Karpas-422 (cell line): ENCODE measurements around the gene MAJIN. TPM values are rescaled to one million over a fixed set of nuclear protein-coding genes. Genes with fewer than 3 reads are reported as not detected.
"Not testable (repeated sequence)": the region's sequence is repeated elsewhere in the genome, so short reads cannot be mapped to it uniquely, and the experiment has no call there.

Experiments
- DNase-seq: peaks from one replicate; pipeline ENCODE4 v3.0.0-alpha.2; 2015
- H2AFZ ChIP-seq: fragments of 200-600 bp; sonication (generic); 2 replicates; pipeline ENCODE4 v1.6.1; 2014; ENCODE audit warnings: antibody characterized with exemption, low read length, mixed read lengths
- H3K27ac ChIP-seq: fragments of 200-600 bp; sonication (generic); 2 replicates; pipeline ENCODE4 v1.5.1; 2014; ENCODE audit warnings: mild to moderate bottlenecking, low read length, moderate library complexity
- H3K27me3 ChIP-seq: fragments of 200-600 bp; sonication (generic); 2 replicates; pipeline ENCODE4 v1.6.1; 2014; ENCODE audit warnings: low read length, mixed read lengths
- H3K36me3 ChIP-seq: fragments of 200-600 bp; sonication (generic); 2 replicates; pipeline ENCODE4 v1.6.1; 2014; ENCODE audit warnings: low read length, mixed read lengths; ENCODE audit not compliant: insufficient read depth
- H3K4me1 ChIP-seq: fragments of 200-600 bp; sonication (generic); 2 replicates; pipeline ENCODE4 v1.6.1; 2014; ENCODE audit warnings: mild to moderate bottlenecking, low read length, mixed read lengths
- H3K4me2 ChIP-seq: fragments of 200-600 bp; sonication (generic); 2 replicates; pipeline ENCODE4 v1.6.1; 2014; ENCODE audit warnings: low read length, low read depth, mild to moderate bottlenecking; ENCODE audit not compliant: poor library complexity, severe bottlenecking
- H3K4me3 ChIP-seq: fragments of 200-600 bp; sonication (generic); 2 replicates; pipeline ENCODE4 v1.5.1; 2014; ENCODE audit warnings: mild to moderate bottlenecking, antibody characterized with exemption, low read length, mixed read lengths
- H3K79me2 ChIP-seq: fragments of 200-600 bp; sonication (generic); 2 replicates; pipeline ENCODE4 v1.6.1; 2014; ENCODE audit warnings: mild to moderate bottlenecking, low read length, mixed read lengths
- H3K9ac ChIP-seq: fragments of 200-600 bp; sonication (generic); 2 replicates; pipeline ENCODE4 v1.6.0; 2014; ENCODE audit warnings: low read length
- H3K9me2 ChIP-seq: fragments of 200-600 bp; sonication (generic), shearing (Covaris generic); replicated peaks from 2 replicates; pipeline ENCODE4 v1.6.0; 2014; ENCODE audit warnings: mild to moderate bottlenecking, low read length, moderate library complexity; ENCODE audit not compliant: insufficient read depth
- H3K9me3 ChIP-seq: fragments of 300-700, 200-600 bp; sonication (generic); 2 replicates; pipeline ENCODE4 v1.6.1; 2014; ENCODE audit warnings: low read length, mixed read lengths
- H4K20me1 ChIP-seq: fragments of 200-600 bp; sonication (generic); 2 replicates; pipeline ENCODE4 v1.6.1; 2014; ENCODE audit warnings: mild to moderate bottlenecking, antibody characterized with exemption, low read length, low read depth; ENCODE audit not compliant: insufficient read depth
- total RNA-seq: library from RNA; depleted of rRNA; stranded (reverse); fragments of >200 nt; shearing (Covaris generic); gene quantifications from 2 replicates; pipeline ENCODE4 v1.2.3, GENCODE V29; 2014; ENCODE audit warnings: low replicate concordance

MAJIN gene
- total RNA-seq, 1 experiment from 2014 or later: not detected

DNA sequence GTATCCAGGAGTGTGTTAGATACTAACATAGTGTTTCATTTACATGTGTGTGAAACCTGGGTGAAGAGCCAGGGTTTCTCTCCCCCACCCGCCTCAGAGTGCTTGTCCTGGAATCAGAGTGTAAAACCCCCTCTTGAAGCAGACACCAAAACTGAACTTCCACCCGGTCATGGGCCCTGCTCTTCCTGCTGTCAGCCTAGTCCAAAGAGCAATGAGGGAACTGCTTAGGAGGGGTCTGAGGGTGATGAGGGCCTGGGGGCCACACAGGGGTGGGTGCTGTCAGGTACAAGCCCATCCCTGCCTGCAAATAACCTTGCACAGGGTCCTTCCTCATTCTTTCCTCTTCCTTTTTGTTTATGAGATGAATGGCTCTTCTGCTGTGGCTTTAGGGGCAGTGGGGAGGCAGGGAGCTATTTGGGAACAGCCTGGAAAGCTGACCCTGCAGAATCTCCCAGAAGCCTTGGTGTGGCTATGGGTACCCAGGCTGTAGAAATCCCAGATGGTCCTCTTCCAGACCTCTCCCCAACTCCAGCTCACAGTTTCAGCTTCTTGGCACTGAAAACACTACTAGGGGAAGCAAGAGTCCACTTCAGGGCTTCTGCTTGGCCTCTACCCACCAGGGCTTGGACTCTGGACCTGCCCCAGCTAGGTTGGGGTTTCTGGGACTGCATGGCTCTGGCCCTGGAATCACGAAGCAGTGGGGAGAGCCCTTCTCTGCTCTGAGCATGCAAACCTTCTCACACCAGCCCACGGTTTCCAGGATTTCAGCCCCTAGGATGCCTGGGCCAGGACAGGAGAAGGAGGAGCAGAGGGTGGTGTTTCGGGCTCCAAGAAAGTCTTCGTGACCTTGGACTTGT is 16.3 kb upstream of the MAJIN start:
- no peak overlapping the region for H3K4me2 ChIP-seq
- no peak overlapping the region for H3K4me3 ChIP-seq

DNA sequence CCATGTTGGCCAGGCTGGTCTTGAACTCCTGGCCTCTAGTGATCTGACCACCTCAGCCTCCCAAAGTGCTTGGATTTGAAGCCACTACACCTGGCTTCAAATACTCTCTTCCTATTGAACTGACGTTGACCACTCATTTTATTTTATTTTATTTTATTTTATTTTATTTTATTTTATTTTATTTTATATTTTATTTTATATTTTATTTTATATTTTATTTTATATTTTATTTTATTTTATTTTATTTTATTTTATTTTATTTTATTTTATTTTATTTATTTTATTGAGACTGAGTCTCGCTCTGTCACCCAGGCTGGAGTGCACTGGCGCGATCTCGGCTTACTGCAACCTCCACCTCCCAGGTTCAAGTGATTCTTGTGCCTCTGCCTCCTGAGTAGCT is 11.4 kb upstream of the MAJIN start:
- H3K4me2 ChIP-seq, DNase-seq: not testable (repeated sequence)

More for the DNA sequence above, 16.3 kb upstream of the MAJIN start:
- H3K36me3 ChIP-seq: no peaks in the 10 kb centered on the region
- no peaks in the 10 kb centered on the region for H3K27me3 ChIP-seq
- no peaks in the 10 kb centered on the region for H3K9me2 ChIP-seq
- H3K9ac ChIP-seq: no peak overlapping the region
- no peak for DNase-seq
- H3K27ac ChIP-seq: no peak overlapping the region
- peaks cover 26% of the 10 kb centered on the region for H3K4me1 ChIP-seq
- no peaks in the 10 kb centered on the region for H3K79me2 ChIP-seq
- H2AFZ ChIP-seq: peak overlapping the region; percentile 20; the same call in 1 of the 2 replicates
- H4K20me1 ChIP-seq: no peaks in the 10 kb centered on the region
- H3K9me3 ChIP-seq: no peaks in the 10 kb centered on the region

DNA sequence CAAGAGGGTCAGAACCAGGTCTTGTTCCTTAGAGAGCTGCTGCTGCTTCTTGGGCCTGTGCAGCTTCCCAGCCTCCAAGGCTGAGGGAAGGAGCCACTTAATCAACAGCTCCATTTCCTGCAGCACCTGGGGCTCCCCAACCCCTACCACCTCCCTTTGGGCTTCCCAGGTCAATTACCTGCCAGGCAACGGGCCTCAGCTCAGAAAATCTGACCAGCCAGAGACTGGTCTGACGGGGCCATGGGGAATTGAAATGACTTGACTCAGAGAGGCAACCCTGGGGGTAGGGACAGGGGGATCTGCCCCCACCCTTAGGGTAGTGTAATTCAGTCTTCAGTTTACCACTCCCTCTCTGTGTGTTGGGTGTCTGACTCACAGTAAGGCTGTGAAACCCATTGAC is 4.7 kb upstream of the MAJIN start:
- no peak overlapping the region for H3K4me2 ChIP-seq
- no peak overlapping the region for H2AFZ ChIP-seq
- H4K20me1 ChIP-seq: no peaks in the 10 kb centered on the region
- no peaks in the 10 kb centered on the region for H3K36me3 ChIP-seq
- no peaks in the 10 kb centered on the region for H3K9me3 ChIP-seq
- no peaks in the 10 kb centered on the region for H3K9me2 ChIP-seq
- H3K27ac ChIP-seq: no peak overlapping the region
- DNase-seq: no peak
- no peak overlapping the region for H3K4me3 ChIP-seq
- H3K4me1 ChIP-seq: peaks cover 14% of the 10 kb centered on the region
- no peaks in the 10 kb centered on the region for H3K79me2 ChIP-seq
- H3K27me3 ChIP-seq: no peaks in the 10 kb centered on the region
- H3K9ac ChIP-seq: no peak overlapping the region

More for the DNA sequence above, 11.4 kb upstream of the MAJIN start:
- not testable (repeated sequence) for H3K27me3 ChIP-seq, H3K4me1 ChIP-seq, H2AFZ ChIP-seq, H3K4me3 ChIP-seq, H3K9me2 ChIP-seq, H3K36me3 ChIP-seq, H3K79me2 ChIP-seq, H3K27ac ChIP-seq, H3K9me3 ChIP-seq, H3K9ac ChIP-seq, H4K20me1 ChIP-seq

DNA sequence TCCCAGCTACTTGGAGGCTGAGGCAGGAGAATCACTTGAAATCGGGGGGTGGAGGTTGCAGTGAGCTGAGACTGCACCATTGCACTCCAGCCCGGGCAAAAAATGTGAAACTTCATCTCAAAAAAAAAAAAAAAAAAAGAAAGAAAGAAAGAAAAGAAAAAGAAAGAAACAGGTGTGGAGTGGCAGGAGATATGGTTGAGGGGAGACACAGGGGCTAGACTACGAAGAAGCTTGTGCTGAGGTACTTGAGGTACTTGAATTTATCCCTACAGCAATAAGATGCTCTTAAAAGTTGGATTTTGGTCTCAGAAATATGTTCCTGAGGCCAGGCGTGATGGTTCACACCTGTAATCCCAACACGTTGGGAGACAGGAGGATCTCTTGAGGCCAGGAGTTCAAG is 2.2 kb upstream of the MAJIN start:
- H3K27me3 ChIP-seq: no peaks in the 10 kb centered on the region
- DNase-seq: no peak
- no peak overlapping the region for H3K27ac ChIP-seq
- no peak overlapping the region for H3K4me3 ChIP-seq
- no peaks in the 10 kb centered on the region for H3K9me2 ChIP-seq
- H2AFZ ChIP-seq: no peak overlapping the region
- H3K9me3 ChIP-seq: no peaks in the 10 kb centered on the region
- H4K20me1 ChIP-seq: no peaks in the 10 kb centered on the region
- H3K36me3 ChIP-seq: no peaks in the 10 kb centered on the region
- no peak overlapping the region for H3K9ac ChIP-seq
- no peaks in the 10 kb centered on the region for H3K79me2 ChIP-seq
- no peak overlapping the region for H3K4me2 ChIP-seq
- peaks cover 14% of the 10 kb centered on the region for H3K4me1 ChIP-seq

DNA sequence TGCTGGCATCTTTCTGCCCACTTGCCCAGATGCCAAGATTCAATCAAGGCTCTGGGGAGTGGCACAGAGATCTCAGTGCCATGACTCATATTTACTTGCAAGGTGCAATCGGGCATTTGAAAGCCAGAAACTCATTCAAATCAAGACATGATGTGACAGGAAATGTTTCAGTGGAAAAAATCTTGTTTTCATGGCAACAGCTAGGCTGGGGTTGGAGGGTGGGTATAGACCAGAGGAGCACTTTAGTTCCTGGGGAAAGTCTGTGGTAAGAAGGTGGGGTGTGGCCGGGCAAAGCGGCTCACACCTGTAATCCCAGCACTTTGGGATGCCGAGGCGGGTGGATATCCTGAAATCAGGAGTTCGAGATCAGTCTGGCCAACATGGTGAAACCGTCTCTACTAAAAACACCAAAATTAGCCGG is 1.2 kb downstream of the MAJIN start:
- DNase-seq: no peak
- Histone ChIP-seq H3K4me2 (no peak overlapping the region), H3K9ac (no peak overlapping the region), H3K4me3 (no peak overlapping the region), H3K79me2 (no peaks in the 10 kb centered on the region), H2AFZ (no peak overlapping the region), H3K9me2 (no peaks in the 10 kb centered on the region), H3K4me1 (peaks cover 14% of the 10 kb centered on the region), H3K27ac (no peak overlapping the region), H3K9me3 (no peaks in the 10 kb centered on the region), H3K27me3 (no peaks in the 10 kb centered on the region), H3K36me3 (no peaks in the 10 kb centered on the region), H4K20me1 (no peaks in the 10 kb centered on the region)

DNA sequence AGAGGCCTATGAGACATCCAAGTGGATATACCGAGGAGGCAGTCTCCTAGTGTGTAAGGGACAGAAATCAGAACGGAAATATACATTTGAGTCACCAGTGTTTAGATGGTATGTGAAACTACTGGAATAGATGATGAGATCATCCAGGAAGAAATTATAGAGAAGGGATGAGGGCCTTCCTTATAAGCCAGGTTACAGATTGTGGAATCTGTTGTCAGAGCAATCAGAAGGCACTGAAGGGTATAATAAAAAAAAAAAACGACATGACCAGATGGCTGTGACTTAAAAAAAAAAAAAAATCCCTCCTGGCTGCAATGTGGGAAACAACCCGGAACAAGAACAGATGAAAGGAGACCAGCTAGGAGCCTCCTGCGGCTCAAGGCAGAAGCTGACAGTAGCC is 2.7 kb downstream of the MAJIN start:
- Histone ChIP-seq H3K9me2 (no peaks in the 10 kb centered on the region), H4K20me1 (no peaks in the 10 kb centered on the region), H2AFZ (no peak overlapping the region), H3K9me3 (no peaks in the 10 kb centered on the region), H3K4me3 (no peak overlapping the region), H3K4me1 (peaks cover 10% of the 10 kb centered on the region), H3K9ac (no peak overlapping the region), H3K36me3 (no peaks in the 10 kb centered on the region), H3K27ac (no peak overlapping the region), H3K79me2 (no peaks in the 10 kb centered on the region), H3K4me2 (no peak overlapping the region), H3K27me3 (no peaks in the 10 kb centered on the region)
- no peak for DNase-seq

DNA sequence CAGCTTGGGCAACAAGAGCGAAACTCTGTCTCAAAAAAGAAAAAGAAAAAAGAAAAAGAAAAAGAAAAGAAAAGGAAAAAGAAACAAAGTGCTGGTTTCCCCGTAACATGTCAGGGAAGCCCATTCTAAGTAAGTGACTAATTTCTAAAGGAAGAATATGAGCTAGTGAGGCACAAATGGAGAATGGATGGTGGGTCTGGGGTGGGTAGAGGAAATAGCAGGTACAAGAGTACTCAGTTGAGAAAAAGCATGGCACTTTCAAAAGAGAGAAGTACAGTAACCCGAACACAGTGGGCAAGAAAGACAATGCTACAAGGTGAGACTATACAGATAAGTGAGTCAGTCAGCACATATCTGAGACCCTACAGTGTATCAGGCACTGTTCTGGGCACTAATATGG is 4.5 kb downstream of the MAJIN start:
- Histone ChIP-seq H3K4me2 (no peak overlapping the region), H3K27me3 (no peaks in the 10 kb centered on the region), H3K79me2 (no peaks in the 10 kb centered on the region), H3K9me2 (no peaks in the 10 kb centered on the region), H3K9me3 (no peaks in the 10 kb centered on the region), H3K27ac (no peak overlapping the region), H3K36me3 (no peaks in the 10 kb centered on the region), H3K4me1 (no peaks in the 10 kb centered on the region), H3K4me3 (no peak overlapping the region), H3K9ac (no peak overlapping the region), H2AFZ (no peak overlapping the region), H4K20me1 (no peaks in the 10 kb centered on the region)
- DNase-seq: no peak

DNA sequence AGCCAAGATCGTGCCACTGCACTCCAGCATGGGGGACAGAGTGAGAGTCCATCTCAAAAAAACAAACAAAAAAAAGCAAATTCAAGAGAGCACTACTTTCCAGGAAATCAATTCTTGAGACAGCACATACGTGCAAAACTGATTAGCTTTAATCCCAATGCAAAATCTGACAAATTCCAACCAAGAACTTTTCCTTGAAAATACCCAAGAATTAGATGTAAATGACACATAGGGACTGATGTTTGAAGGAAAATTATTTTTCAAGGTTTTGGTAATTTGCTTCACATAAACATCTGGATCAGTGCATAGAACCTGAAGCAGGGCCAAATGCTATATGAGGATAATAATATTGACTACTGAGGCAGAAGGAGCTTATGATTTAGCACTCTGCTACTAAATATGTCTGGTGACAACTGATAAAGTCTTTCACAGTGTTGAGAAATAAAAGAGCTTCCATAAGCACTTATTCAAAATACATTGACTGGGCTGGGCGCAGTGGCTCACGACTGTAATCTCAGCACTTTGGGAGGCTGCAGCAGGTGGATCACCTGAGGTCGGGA is 8.8 kb downstream of the MAJIN start:
- no peak overlapping the region for H3K9ac ChIP-seq
- no peak overlapping the region for H3K4me3 ChIP-seq
- no peaks in the 10 kb centered on the region for H3K79me2 ChIP-seq
- H2AFZ ChIP-seq: no peak overlapping the region
- no peak for DNase-seq
- no peaks in the 10 kb centered on the region for H3K9me2 ChIP-seq
- peaks cover 7% of the 10 kb centered on the region for H3K4me1 ChIP-seq
- no peak overlapping the region for H3K4me2 ChIP-seq
- no peak overlapping the region for H3K27ac ChIP-seq
- H4K20me1 ChIP-seq: no peaks in the 10 kb centered on the region
- no peaks in the 10 kb centered on the region for H3K27me3 ChIP-seq
- H3K9me3 ChIP-seq: no peaks in the 10 kb centered on the region
- H3K36me3 ChIP-seq: no peaks in the 10 kb centered on the region
